ENCODE measurements around the gene ATP8B1.
"Not testable (repeated sequence)": the region's sequence is repeated elsewhere in the genome, so short reads cannot be mapped to it uniquely, and the experiment has no call there.

The ATP8B1 gene

DNA sequence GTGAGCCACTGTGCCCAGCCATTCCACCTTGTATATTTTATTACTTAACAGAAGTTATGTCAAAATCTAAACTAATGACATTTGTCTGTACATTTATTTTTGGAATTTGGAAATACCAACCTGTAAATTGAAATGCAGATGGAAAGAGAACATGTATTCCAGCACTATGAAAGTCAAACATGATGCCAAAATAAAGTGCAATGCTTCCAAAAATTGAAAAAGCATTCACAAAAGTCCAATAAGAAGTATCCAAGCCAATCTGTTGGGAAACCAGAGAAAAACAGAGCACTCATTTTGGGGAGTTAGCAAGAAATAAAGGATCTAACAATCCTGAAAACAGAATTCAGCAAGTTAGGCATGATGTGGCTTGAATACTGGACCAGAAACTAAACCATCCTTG, 151.2 kb downstream of the ATP8B1 start:
- no peak for DNase-seq

DNA sequence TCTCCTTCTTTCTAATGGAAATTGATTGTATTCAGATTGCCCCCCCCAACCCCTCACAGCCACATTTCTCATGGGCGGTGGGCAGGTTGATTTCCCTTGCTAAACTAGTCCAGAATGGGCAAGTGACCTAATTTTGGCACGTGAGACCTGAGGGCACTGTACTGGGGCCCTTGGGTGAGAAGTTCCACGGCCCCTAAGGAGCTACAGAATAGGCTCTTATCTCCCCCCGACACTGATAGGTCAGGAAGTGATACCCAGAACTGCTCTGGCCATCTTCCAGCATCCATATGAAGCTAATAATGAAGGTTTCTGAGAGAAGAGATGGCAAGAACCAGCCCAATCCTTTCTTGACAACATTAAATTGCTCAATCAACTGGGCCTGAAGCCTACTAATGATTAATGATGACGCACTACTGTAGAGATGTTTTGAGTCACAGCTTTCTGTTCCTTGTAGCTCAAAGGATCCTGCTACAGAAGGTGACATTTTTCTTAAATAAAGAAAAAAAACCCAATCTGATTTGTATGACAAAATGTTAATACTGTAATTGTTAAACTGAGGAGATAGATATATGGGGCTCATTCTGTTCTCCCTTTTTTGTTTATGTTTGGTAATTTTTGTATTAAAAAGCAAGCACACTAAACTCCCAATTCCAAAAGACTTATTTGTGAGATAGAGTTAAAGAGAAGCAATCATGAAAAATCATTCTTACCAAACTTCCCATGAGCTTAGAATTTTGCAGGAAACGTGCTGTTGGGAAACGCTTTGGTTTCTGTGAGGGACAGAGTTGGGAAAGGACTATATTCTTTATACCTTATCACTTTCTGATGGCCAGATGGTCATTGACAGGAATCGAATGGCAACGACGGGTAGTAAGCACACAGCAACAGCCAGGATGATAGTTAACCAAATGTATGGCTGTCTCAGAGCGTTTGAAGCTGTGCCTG, 153.3 kb downstream of the ATP8B1 start:
- DNase-seq, result no peak

DNA sequence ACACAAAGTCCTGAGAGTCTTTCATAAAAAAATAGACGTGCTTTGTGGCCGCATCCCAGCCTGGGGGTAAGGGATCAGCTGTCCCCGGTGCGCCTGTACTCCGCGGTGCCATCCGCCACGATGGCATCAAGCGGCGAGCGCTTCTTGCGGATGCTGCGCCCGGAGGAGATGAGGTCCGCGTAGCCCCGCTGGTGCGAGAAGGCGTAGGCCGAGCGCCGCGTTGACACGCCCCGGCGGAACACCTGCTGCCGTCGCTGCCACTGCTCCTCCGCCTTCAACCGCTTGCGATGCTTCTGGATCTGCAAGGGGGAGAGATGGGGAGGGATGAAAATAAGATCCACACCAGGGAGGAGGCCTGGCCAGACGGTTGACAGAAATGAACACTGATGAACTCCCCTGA, 154.7 kb downstream of the ATP8B1 start:
- DNase-seq, result no peak

DNA sequence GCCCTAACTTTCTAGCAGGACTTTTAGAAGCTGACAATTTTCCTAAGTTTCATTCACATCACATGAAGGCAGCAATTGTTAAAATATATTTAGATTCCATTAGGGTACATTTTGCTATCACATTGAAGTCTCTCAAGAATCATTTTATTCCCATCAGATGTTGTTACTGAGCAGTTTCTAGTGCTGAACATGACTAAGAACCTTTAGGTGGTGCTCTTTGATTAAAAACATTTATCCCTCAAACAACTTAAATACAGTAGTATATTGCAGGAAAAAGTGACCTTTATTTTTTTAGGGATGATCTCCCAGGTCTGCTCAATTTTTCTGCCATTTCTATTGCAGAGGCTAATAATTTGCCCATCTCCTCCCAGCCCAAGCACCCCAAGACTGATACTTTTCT, 158.6 kb downstream of the ATP8B1 start:
- DNase-seq, result no peak

DNA sequence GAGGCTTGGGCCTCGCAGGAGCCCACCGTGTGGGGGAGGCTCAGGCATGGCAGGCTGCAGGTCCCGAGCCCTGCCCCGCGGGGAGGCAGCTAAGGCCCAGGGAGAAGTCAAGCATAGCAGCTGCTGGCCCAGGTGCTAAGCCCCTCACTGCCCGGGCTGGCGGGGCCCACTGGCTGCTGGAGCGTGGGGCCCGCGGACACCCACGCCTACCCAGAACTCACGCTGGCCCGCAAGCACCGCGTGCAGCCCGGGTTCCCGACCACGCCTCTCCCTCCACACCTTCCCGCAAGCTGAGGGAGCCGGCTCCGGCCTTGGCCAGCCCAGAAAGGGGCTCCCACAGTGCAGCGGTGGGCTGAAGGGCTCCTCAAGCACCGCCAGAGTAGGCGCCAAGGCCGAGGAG, 159.4 kb downstream of the ATP8B1 start:
- not testable (repeated sequence) for DNase-seq

DNA sequence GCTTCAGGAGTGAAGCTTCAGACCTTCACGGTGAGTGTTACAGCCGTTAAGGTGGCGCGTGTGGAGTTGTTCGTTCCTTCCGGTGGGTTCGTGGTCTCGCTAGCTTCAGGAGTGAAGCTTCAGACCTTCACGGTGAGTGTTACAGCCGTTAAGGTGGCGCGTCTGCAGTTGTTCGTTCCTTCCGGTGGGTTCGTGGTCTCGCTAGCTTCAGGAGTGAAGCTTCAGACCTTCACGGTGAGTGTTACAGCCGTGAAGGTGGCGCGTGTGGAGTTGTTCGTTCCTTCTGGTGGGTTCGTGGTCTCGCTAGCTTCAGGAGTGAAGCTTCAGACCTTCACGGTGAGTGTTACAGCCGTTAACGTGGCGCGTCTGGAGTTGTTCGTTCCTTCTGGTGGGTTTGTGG, 160.7 kb downstream of the ATP8B1 start:
- DNase-seq, result not testable (repeated sequence)

DNA sequence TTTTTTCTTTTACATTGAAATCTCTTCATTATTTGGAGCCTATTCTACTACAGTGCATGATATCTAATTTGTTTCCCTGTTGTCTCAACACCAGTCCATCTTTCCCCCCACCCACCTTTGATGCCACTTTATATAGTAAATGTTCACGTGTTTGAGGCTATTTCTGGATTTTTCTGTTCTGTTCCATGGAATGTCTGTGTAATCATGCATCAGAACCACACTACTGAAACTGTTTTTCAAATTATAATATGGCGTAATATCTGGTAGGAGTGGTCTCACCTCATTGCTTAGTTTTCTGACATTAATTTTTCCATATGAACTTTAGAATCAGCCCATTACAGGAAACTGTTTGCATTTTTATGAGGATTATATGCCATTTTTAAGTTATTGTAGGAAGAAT, 162.4 kb downstream of the ATP8B1 start:
- no peak for DNase-seq

DNA sequence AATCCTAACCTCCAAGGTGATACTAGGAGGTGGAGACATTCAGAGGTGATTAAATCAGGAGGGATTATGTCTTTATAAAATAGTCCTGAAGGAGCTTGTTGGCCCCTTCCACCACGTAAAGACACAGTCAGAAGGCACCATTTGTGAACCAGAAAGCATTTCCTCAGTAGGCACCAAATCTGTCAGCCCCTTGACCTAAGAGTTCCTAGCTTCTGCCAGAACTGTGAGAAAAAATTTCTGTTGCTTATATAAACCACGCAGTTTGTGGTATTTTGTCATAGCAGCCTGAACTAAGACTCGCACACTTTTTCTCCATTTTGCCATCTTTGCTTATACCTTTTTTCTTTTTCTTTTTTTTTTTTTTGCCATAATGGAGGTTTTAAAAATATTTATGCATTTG, 162.9 kb downstream of the ATP8B1 start:
- no peak for DNase-seq

DNA sequence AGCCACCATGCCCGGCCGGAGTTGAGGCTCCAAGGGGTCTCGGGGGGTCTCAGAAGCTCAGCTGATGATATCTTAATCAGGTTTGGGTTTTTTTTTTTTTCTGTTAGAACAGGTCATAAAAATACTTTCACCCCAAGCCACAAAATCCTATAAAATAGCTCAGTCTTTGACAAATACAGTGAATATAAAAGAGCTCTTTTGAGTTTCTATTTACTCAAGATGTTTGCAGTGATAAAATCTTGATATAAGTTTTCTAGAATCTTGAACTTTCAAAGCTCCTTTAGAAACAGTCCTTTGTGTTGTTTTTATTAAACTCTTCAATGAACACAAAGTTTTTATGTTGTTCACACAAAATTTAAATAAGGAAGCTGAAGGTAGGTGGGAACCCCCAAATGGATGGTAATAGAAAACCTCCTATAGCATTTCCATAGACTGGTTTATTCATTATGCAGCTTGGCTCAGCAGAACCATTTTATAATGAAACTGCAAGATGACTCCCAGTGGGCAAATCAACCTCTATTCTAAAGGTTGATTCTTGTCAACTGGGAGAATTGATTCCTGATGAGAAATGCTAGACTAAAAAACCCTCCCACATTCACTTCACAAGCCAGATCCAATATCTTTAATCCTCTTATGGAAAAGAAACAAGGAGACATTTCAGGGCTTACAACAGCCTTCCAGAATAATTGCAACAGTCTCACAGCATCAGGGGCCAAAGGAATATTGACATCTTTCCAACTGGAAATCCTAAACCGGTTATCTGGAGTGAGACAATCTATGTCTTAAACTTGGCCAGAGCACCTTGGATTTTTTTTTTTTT, 167.9 kb downstream of the ATP8B1 start:
- DNase-seq, result no peak

DNA sequence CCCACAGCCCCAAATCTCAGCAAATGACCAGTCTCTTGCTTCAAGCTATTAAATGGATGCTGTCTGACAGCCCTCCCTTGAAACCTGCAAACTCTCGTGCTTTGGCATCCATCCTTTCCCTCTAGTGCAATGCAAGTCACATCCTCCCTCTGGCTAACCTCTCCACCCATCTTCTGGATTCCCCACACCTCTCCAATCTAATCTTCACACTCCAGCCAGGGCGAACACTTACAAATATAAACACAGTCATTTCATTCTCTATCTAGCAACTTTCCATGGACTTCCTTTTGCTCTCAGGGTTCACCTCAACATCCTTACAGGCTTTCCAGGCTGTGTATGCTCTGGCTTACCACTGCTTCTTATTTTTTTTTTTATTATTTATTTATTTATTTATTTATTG, 171.4 kb downstream of the ATP8B1 start:
- no peak for DNase-seq

DNA sequence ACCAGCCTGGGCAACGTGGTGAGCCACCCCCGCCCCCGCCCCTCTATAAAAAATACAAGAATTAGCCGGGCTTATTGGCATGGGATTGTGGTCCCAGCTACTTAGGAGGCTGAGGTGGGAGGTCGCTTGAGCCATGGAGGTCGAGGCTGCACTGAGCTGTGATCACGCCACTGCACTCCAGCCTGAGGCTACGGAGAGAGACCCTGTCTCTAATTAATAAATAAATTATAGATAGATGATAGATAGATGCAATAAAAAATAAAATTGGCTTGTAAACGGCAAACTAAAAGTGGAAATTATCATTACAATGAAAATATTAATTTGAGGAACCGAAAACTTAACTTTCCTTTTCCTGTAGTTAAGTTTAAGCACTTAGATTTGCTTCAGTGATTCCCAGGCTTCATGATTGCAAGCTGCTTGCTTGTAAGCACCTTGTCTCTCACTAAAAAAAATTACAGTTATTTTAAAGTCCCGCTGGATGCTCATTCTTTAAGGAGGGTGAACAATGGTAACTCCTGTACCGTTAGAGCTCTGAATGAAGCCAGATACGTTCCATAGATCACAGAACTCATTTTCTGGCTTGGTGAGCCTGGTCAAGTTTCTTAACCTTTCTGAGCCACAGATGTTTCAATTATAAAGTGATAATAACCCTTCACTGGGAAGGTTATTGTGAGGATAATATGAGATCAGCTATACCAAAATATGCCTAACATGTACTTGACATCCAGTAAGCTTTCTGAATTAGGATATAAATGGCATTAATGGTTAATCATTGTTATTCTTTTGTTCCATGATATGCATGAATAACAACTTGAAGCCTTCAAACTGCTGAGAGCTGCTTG, 172.1 kb downstream of the ATP8B1 start:
- DNase-seq, result no peak

DNA sequence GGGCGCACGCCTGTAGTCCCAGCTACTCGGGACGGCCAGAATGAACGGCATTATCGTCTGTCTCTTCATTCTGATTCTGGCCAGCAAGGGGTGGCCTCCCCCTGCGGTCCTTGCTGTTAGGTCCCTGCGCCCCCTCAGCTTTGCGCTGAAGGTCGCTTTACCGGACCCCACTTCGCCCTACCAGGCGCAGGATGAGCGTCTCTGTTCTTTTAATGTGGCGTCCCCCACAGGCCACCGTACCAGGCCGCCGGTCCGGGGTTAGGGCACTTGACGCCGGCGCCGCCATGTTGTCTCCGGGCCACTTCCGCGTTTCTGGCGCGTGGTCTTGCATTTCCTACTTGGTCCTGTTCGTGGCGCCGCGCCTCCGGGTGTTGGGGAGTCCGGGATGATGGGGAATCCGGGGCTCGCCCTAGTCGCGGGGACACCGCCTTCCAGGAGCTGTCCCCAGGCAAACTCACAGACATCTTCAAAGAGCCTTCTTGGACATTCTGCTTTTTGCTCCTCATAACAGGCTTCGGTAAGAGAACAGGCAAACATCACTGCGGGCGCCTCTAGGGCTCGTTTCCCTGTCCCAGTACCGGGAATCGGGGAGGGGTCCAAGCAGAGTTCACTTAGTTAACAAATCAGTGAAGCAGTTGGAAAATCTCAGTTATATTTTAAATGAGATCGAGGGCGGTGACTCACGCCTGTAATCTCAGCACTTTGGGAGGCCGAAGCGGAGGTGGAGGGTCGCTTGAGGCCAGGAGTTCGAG, 172.9 kb downstream of the ATP8B1 start:
- peak; percentile 94 for DNase-seq

DNA sequence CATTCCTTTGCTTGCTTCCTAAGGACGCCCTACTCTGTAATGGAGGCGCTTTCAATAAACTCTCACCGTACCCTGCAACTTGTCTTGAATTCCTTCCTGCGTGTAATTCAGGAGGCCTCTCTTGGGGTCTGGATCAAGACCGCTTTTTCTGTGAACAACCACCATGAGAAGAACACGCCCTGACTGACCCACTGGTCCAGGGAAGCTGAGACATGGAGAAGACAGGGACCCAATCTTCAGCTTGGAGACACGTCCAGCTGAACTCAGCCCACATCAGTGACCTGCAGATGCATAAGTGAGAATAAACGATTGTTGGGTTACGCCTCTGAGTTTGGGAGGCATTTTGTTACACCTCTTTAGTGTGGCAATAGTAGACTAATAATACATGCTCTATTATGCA, 173.7 kb downstream of the ATP8B1 start:
- no peak for DNase-seq

DNA sequence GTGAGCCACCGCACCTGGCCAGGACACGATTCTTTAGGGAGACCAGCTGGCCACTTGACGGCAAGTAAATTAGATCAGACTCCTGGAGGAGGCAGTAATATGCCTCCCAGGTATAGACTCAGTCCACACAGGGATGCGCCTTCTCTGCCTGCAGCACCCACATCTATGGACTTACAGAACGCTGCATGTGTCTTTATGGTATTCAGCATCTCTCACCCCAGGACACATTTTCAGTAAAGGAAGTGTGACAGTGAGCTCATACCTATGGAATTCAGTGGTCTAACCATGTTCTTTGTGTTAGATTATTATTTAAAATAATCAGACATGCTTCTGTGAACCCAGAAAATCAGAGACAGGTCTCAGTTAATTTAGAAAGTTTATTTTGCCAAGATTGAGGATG, 175.6 kb downstream of the ATP8B1 start:
- no peak for DNase-seq

DNA sequence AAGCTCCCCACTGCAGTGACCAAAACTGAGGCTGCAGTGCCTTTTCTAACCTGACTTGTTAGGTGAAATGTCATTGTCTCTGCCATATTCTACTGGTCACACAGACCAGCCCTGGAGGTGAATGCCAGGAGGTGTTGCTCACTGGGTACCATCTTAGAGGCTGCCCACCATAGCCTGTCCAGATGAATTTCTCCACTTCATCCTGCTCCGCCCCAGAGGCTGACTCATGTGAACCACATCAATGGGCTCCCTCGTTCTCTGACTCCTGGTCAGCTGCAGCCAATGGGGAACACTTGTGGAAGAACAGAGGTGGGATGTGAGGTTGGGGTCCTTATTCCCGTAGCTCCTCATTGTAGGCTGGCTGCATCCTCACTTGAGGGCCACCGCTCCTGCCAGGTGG, 178.1 kb downstream of the ATP8B1 start:
- no peak for DNase-seq

DNA sequence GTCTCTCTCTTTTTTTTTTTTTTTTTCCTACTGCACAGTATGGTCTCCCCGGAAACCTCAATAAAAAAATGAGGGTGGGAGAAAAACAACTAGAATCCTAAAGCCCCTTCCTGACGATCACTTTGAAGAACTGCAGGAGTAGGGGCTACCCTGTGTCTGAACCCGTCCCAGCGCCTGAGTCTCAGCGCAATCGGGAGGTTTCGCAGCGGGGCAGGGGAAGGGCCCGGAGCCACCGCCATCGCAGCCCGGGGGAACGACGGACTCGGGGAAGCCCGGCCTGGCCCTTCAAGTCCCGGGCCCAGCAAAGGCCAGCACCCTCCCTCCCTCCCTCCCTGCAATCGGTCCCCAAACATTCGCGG, 181.9 kb downstream of the ATP8B1 start:
- DNase-seq, result no peak

DNA sequence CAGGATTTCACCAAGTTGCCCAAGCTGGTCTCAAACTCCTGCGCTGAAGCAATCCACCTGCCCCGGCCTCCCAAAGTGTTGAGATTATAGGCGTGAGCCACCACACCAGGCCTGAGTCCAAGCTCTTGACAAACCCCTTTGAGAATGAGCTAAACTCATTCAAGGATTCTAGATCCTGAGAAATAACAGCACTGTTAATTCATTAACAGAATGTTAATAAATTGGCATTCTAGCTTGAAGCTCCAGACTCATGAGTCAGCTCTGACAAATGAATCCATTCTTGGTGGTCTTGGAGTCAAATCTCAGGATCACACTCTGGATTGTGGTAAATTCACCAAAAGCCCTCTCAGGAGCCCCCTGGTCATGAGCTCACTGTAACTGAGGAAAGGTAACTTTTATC, 183.2 kb downstream of the ATP8B1 start:
- DNase-seq, result no peak

DNA sequence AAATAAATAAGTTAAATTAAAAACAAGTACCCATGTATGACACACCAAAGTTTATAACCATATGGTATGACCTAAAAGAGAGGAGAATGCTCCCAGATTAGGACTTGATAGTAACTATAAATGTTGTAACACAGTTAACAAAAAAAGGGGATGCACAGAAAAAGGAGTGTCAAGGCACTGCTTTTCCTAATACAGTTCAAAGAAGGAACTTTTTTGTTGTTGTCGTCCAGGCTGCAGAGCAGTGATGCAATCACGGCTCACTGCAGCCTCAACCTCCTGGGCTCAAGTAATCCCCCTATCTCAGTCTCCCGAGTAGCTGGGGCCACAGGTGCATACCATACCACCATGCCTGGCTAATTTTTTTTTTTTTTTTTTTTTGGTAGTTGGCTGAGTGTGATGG, 184.2 kb downstream of the ATP8B1 start:
- DNase-seq, result no peak

DNA sequence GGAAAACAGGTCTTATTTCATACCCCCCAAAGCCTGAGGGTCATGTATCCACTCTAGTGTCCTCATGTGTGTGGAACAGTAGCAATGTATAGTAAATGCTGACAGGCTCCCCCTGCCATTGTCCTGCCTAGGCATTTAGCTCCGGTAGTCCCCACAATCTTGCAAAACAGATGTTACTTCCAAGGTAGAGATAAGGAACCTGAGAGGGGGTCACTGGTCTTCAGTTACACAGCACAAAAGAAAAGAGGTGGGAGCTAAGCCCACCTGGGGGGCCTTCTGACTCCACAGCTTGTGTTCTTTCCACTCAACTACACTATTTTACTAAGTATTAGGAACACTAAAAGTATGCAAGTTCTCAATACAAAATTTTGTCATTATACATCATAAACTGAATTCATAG, 199.2 kb downstream of the ATP8B1 start:
- DNase-seq, result no peak
